H9 (cell line): ENCODE results near the gene ADAMTSL3. TPM values are rescaled to one million over a fixed set of nuclear protein-coding genes. Genes with fewer than 3 reads are reported as not detected.

Experiments
- DNase-seq: peaks from one replicate; pipeline ENCODE4 v3.0.0-alpha.2; 2017
- H2AFZ ChIP-seq: one replicate; pipeline ENCODE4 v1.6.1; 2013; ENCODE audit warnings: mild to moderate bottlenecking, low read length, control low read depth, moderate library complexity
- H2AK5ac ChIP-seq: 2 replicates; pipeline ENCODE4 v1.6.1; 2013; ENCODE audit warnings: low read length, control low read depth, mixed read lengths; ENCODE audit not compliant: insufficient read length
- H2BK120ac ChIP-seq: one replicate; pipeline ENCODE4 v1.6.1; 2013; ENCODE audit warnings: low read depth, mild to moderate bottlenecking, low read length, control low read depth, inconsistent platforms; ENCODE audit not compliant: poor library complexity, severe bottlenecking
- H2BK12ac ChIP-seq: 2 replicates; pipeline ENCODE4 v1.6.1; 2013; ENCODE audit warnings: low read length, control low read depth, mixed read lengths, low read depth; ENCODE audit not compliant: insufficient read length
- H2BK15ac ChIP-seq: 2 replicates; pipeline ENCODE4 v1.6.1; 2013; ENCODE audit warnings: low read depth, low read length, control low read depth
- H2BK20ac ChIP-seq: one replicate; pipeline ENCODE4 v1.6.1; 2013; ENCODE audit warnings: low read depth, mild to moderate bottlenecking, low read length, control low read depth, inconsistent platforms; ENCODE audit not compliant: poor library complexity, severe bottlenecking
- H2BK5ac ChIP-seq: 2 replicates; pipeline ENCODE4 v1.6.1; 2013; ENCODE audit warnings: low read length, control low read depth, mixed read lengths; ENCODE audit not compliant: insufficient read length
- H3K14ac ChIP-seq: 2 replicates; pipeline ENCODE4 v1.6.1; 2013; ENCODE audit warnings: low read length, control low read depth; ENCODE audit not compliant: insufficient read depth
- H3K18ac ChIP-seq: 2 replicates; pipeline ENCODE4 v1.6.1; 2013; ENCODE audit warnings: low read depth, mild to moderate bottlenecking, mixed read lengths, low read length, control low read depth; ENCODE audit not compliant: insufficient read length
- H3K23ac ChIP-seq: 2 replicates; pipeline ENCODE4 v1.6.1; 2013; ENCODE audit warnings: low read length, control low read depth, mixed read lengths, low read depth; ENCODE audit not compliant: insufficient read length
- H3K23me2 ChIP-seq: 2 replicates; pipeline ENCODE4 v1.6.1; 2013; ENCODE audit warnings: low read depth, mild to moderate bottlenecking, mixed read lengths, low read length, control low read depth; ENCODE audit not compliant: insufficient read length, poor library complexity, severe bottlenecking
- H3K27ac ChIP-seq: 2 replicates; pipeline ENCODE4 v1.5.1; 2013; ENCODE audit warnings: low read length, control low read depth, mixed read lengths, low read depth; ENCODE audit not compliant: insufficient read length
- H3K27me3 ChIP-seq: 2 replicates; pipeline ENCODE4 v1.6.1; 2013; ENCODE audit warnings: low read length, control low read depth, inconsistent platforms; ENCODE audit not compliant: insufficient read depth
- H3K4ac ChIP-seq: 2 replicates; pipeline ENCODE4 v1.6.1; 2013; ENCODE audit warnings: low read depth, mild to moderate bottlenecking, control low read depth, inconsistent platforms, low read length, moderate library complexity
- H3K4me1 ChIP-seq: 2 replicates; pipeline ENCODE4 v1.6.1; 2013; ENCODE audit warnings: low read length, control low read depth, inconsistent platforms; ENCODE audit not compliant: insufficient read depth
- H3K4me2 ChIP-seq: 2 replicates; pipeline ENCODE4 v1.6.1; 2013; ENCODE audit warnings: low read length, control low read depth, mixed read lengths; ENCODE audit not compliant: insufficient read length, insufficient read depth
- H3K56ac ChIP-seq: 2 replicates; pipeline ENCODE4 v1.6.1; 2013; ENCODE audit warnings: low read depth, mild to moderate bottlenecking, mixed read lengths, low read length, control low read depth; ENCODE audit not compliant: insufficient read length
- H3K79me1 ChIP-seq: 2 replicates; pipeline ENCODE4 v1.6.1; 2013; ENCODE audit warnings: low read depth, mild to moderate bottlenecking, moderate library complexity, low read length, control low read depth, inconsistent platforms; ENCODE audit not compliant: insufficient read depth, poor library complexity, severe bottlenecking
- H3K79me2 ChIP-seq: 2 replicates; pipeline ENCODE4 v1.6.1; 2013; ENCODE audit warnings: low read length, control low read depth, inconsistent platforms; ENCODE audit not compliant: insufficient read depth
- H3K9ac ChIP-seq: 2 replicates; pipeline ENCODE4 v1.6.1; 2013; ENCODE audit warnings: low read length, control low read depth, mixed read lengths; ENCODE audit not compliant: insufficient read length; ENCODE audit errors: extremely low read depth
- H3K9me3 ChIP-seq: one replicate; pipeline ENCODE4 v1.6.1; 2013; ENCODE audit warnings: low read depth, low read length, inconsistent platforms; ENCODE audit not compliant: control insufficient read depth
- H3T11ph ChIP-seq: one replicate; pipeline ENCODE4 v1.6.1; 2013; ENCODE audit warnings: mild to moderate bottlenecking, low read length, control low read depth, inconsistent platforms
- H4K20me1 ChIP-seq: one replicate; pipeline ENCODE4 v1.6.1; 2013; ENCODE audit not compliant: control insufficient read depth, insufficient read length, insufficient read depth
- H4K5ac ChIP-seq: 2 replicates; pipeline ENCODE4 v1.6.1; 2013; ENCODE audit warnings: low read depth, mild to moderate bottlenecking, mixed read lengths, low read length, control low read depth; ENCODE audit not compliant: insufficient read length
- H4K8ac ChIP-seq: replicated peaks from 2 replicates; pipeline ENCODE4 v1.6.1; 2013; ENCODE audit warnings: low read length, control low read depth, mixed read lengths, low read depth; ENCODE audit not compliant: insufficient read length
- H4K91ac ChIP-seq: 2 replicates; pipeline ENCODE4 v1.6.1; 2013; ENCODE audit warnings: low read depth, mild to moderate bottlenecking, moderate library complexity, mixed read lengths, low read length, control low read depth; ENCODE audit not compliant: insufficient read length
- H3K27ac Mint-ChIP-seq, 3 experiments: 2 replicates in 2 of 3; 3 replicates in 1 of 3; pipeline ENCODE4 v1.8.0; 2020 to 2021; ENCODE audit warnings: mixed read lengths in 3 of 3, mild to moderate bottlenecking in 1 of 3, moderate library complexity in 1 of 3
- H3K27me3 Mint-ChIP-seq: 2 replicates; pipeline ENCODE4 v1.8.0; 2021; ENCODE audit warnings: low read depth, mild to moderate bottlenecking, moderate library complexity, mixed read lengths
- H3K36me3 Mint-ChIP-seq, 3 experiments: 2 replicates in 2 of 3; 3 replicates in 1 of 3; pipeline ENCODE4 v1.8.0; 2020 to 2021; ENCODE audit warnings: low read depth in 3 of 3, mixed read lengths in 3 of 3; ENCODE audit not compliant: insufficient read depth in 1 of 3
- H3K4me1 Mint-ChIP-seq, 2 experiments: 2 replicates each; pipeline ENCODE4 v1.8.0; 2020; ENCODE audit warnings: mixed read lengths in 2 of 2
- H3K4me3 Mint-ChIP-seq, 2 experiments: 2 replicates in 1 of 2; 3 replicates in 1 of 2; pipeline ENCODE4 v1.8.0; 2020 to 2021; ENCODE audit warnings: mild to moderate bottlenecking in 2 of 2, mixed read lengths in 2 of 2, moderate library complexity in 1 of 2
- H3K9me3 Mint-ChIP-seq, 2 experiments: 2 replicates in 1 of 2; 3 replicates in 1 of 2; pipeline ENCODE4 v1.8.0; 2020; ENCODE audit warnings: mild to moderate bottlenecking in 2 of 2, mixed read lengths in 2 of 2, moderate library complexity in 1 of 2
- WGBS: extraction: QIAGEN DNeasy Blood & Tissue Kit; methylation state at CpG from one replicate; pipeline ENCODE4 v1.1.7; 2013; ENCODE audit warnings: missing lambda C conversion rate, low lambda C conversion rate, mixed read lengths; ENCODE audit not compliant: insufficient read length; ENCODE audit errors: extremely low coverage; 5-methylcytosine and 5-hydroxymethylcytosine counted together
- total RNA-seq: library from RNA; stranded (reverse); gene quantifications from 2 replicates; pipeline ENCODE4 v1.2.1, GENCODE V29; 2021
- TF ChIP-seq, protein P1 (sequence below): fragments of 200-600 bp; sonication (generic); conservative IDR thresholded peaks from 3 replicates; pipeline ENCODE4 v1.8.0; 2021; ENCODE audit warnings: antibody characterized with exemption, mild to moderate bottlenecking

ADAMTSL3 gene
- total RNA-seq, 1 experiment from 2014 or later, result 0.39 TPM

DNA sequence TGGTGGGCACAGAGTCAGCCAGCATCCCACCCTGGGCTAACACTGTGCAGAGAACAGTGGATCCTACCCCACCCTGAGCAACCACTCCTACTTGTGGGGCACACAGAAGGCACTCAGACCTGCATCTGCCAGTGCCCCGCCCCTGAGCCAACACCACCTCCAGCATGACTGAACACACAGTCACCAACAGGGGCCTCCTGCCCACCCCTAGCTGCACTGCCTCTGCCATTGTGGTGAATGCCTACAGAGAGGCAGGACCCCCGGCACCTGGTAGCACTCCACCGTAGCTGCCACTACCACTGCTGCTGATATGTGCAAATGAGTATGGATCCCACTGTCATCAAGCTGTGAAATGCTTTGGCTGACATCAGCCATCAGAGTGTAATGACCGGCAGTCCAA lies 123.1 kb downstream of the ADAMTSL3 start:
- Histone ChIP-seq H3K27ac (no peak overlapping the region), H2BK15ac (no peak overlapping the region), H3T11ph (no peak overlapping the region), H3K9me3 (no peaks in the 10 kb centered on the region), H4K91ac (no peak overlapping the region), H3K79me1 (no peaks in the 10 kb centered on the region), H4K8ac (no peak overlapping the region), H3K4me2 (no peak overlapping the region), H3K4me1 (no peaks in the 10 kb centered on the region), H2BK120ac (no peak overlapping the region), H3K18ac (no peak overlapping the region), H3K56ac (no peak overlapping the region), H2BK5ac (no peak overlapping the region), H2BK20ac (no peak overlapping the region), H2AFZ (no peak overlapping the region), H2BK12ac (no peak overlapping the region), H3K79me2 (no peaks in the 10 kb centered on the region), H3K27me3 (no peaks in the 10 kb centered on the region), H3K23ac (no peak overlapping the region), H3K14ac (peak overlapping the region; percentile 29; the same call in 1 of the 2 replicates), H4K20me1 (no peaks in the 10 kb centered on the region), H4K5ac (no peak overlapping the region), H3K4ac (no peak overlapping the region), H2AK5ac (no peak overlapping the region), H3K23me2 (no peaks in the 10 kb centered on the region), H3K9ac (no peak overlapping the region)
- no peak for DNase-seq
- H3K4me1 Mint-ChIP-seq, result no peaks in the 10 kb centered on the region
- H3K27ac Mint-ChIP-seq, result peak overlapping the region in 1 of 3 experiments; percentile 71; a peak in 1 of 7 replicates
- WGBS, result no CpG with 5 or more reads among the region's 4 CpGs
- no peaks in the 10 kb centered on the region; the same call in 1 of the 2 replicates for H3K27me3 Mint-ChIP-seq
- TF ChIP-seq, protein P1, sequence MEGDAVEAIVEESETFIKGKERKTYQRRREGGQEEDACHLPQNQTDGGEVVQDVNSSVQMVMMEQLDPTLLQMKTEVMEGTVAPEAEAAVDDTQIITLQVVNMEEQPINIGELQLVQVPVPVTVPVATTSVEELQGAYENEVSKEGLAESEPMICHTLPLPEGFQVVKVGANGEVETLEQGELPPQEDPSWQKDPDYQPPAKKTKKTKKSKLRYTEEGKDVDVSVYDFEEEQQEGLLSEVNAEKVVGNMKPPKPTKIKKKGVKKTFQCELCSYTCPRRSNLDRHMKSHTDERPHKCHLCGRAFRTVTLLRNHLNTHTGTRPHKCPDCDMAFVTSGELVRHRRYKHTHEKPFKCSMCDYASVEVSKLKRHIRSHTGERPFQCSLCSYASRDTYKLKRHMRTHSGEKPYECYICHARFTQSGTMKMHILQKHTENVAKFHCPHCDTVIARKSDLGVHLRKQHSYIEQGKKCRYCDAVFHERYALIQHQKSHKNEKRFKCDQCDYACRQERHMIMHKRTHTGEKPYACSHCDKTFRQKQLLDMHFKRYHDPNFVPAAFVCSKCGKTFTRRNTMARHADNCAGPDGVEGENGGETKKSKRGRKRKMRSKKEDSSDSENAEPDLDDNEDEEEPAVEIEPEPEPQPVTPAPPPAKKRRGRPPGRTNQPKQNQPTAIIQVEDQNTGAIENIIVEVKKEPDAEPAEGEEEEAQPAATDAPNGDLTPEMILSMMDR, result no peak
- peaks cover 3 to 8% of the 10 kb centered on the region in 2 experiments; a peak in 4 of 5 replicates for H3K9me3 Mint-ChIP-seq
- peaks cover 0 to 2% (median 0%) of the 10 kb centered on the region in 3 experiments; a peak in 2 of 7 replicates for H3K36me3 Mint-ChIP-seq
- H3K4me3 Mint-ChIP-seq, result no peak overlapping the region
